Kasumi-1 (cell line): Measurements from ENCODE around the gene FHIT.
A peak's percentile ranks its signal among the peaks of the same experiment; 100 is the strongest.
"Not testable (repeated sequence)": the region's sequence is repeated elsewhere in the genome, so short reads cannot be mapped to it uniquely, and the experiment has no call there.

Experiments used
- DNase-seq, 2 experiments: peaks; one replicate each; lab custom pipeline; 2025; lab: John Stamatoyannopoulos, UW

Gene FHIT

GRCh38 chr3:60571511-60571910 lies 679.7 kb downstream of the FHIT start:
- DNase-seq: no peak

GRCh38 chr3:60557122-60557521 lies 694.1 kb downstream of the FHIT start:
- DNase-seq: no peak

- peak in 1 of 2 experiments; percentile 5 for DNase-seq
Measured at GRCh38 chr3:60555686-60556354, 695.4 kb downstream of the FHIT start.

GRCh38 chr3:60553144-60553543 lies 698.1 kb downstream of the FHIT start:
- DNase-seq: no peak

- no peak for DNase-seq
Measured at GRCh38 chr3:60552581-60552980, 698.7 kb downstream of the FHIT start.

- DNase-seq: no peak
Measured at GRCh38 chr3:60551455-60552209, 699.6 kb downstream of the FHIT start.

- no peak for DNase-seq
Measured at GRCh38 chr3:60549863-60550262, 701.4 kb downstream of the FHIT start.

- no peak for DNase-seq
Measured at GRCh38 chr3:60542995-60543394, 708.3 kb downstream of the FHIT start.

- not testable (repeated sequence) for DNase-seq
Measured at GRCh38 chr3:60539394-60539793, 711.9 kb downstream of the FHIT start.

- DNase-seq: no peak
Measured at GRCh38 chr3:60536420-60536819, 714.8 kb downstream of the FHIT start.

- DNase-seq: no peak
Measured at GRCh38 chr3:60531759-60532158, 719.5 kb downstream of the FHIT start.

GRCh38 chr3:60528651-60529050 lies 722.6 kb downstream of the FHIT start:
- no peak for DNase-seq

GRCh38 chr3:60523536-60523935 lies 727.7 kb downstream of the FHIT start:
- DNase-seq: no peak

GRCh38 chr3:60517134-60517533 lies 734.1 kb downstream of the FHIT start:
- DNase-seq: no peak

- DNase-seq: no peak
Measured at GRCh38 chr3:60514866-60515265, 736.4 kb downstream of the FHIT start.

GRCh38 chr3:60514085-60514649 lies 737.1 kb downstream of the FHIT start:
- no peak for DNase-seq

- no peak for DNase-seq
Measured at GRCh38 chr3:60513241-60513640, 738.0 kb downstream of the FHIT start.

- DNase-seq: no peak
Measured at GRCh38 chr3:60512506-60512905, 738.7 kb downstream of the FHIT start.

GRCh38 chr3:60509471-60509870 lies 741.8 kb downstream of the FHIT start:
- no peak for DNase-seq

GRCh38 chr3:60504827-60505457 lies 746.3 kb downstream of the FHIT start:
- DNase-seq: no peak

GRCh38 chr3:60501314-60501713 lies 749.9 kb downstream of the FHIT start:
- no peak for DNase-seq

- DNase-seq: no peak
Measured at GRCh38 chr3:60497902-60498301, 753.4 kb downstream of the FHIT start.

- no peak for DNase-seq
Measured at GRCh38 chr3:60490992-60491391, 760.3 kb downstream of the FHIT start.
